OCI-LY1 (cell line): ENCODE measurements around the gene BSPRY.

Experiments used
- CTCF ChIP-seq: fragments of 200-600 bp; sonication (generic), shearing (Covaris generic); IDR thresholded peaks from 2 replicates; pipeline ENCODE4 v1.5.1; 2017; ENCODE audit warnings: mild to moderate bottlenecking, antibody characterized with exemption, low read length, moderate library complexity, mixed read lengths
- EZH2 ChIP-seq: fragments of 200-600 bp; sonication (generic), shearing (Covaris generic); IDR thresholded peaks from 2 replicates; pipeline ENCODE4 v1.8.0; 2017; ENCODE audit warnings: borderline replicate concordance, mixed run types, mild to moderate bottlenecking, antibody characterized with exemption, low read length, moderate library complexity, mixed read lengths

- TF ChIP-seq CTCF (peak; percentile 79), EZH2 (no peak)
Observed at GRCh38 chr9:113309204-113309813, 40.0 kb upstream of the BSPRY start.
